Fibroblast of lung (primary cell): Measurements from ENCODE around the gene CAPZA2. TPM values are rescaled to one million over a fixed set of nuclear protein-coding genes. Genes with fewer than 3 reads are reported as not detected.

ENCODE experiments used
- DNase-seq, 2 donors: peaks; one replicate each; pipeline versions ENCODE4 v3.0.0 to v3.0.0-alpha.2; 2010; ENCODE audit warnings: low read depth in 2 of 2
- H2AFZ ChIP-seq: 2 replicates; pipeline ENCODE4 v1.5.1; 2012; ENCODE audit warnings: low read length, control low read depth, inconsistent platforms
- H3K27ac ChIP-seq: 2 replicates; pipeline ENCODE4 v1.5.1; 2011; ENCODE audit warnings: low read length, control low read depth; ENCODE audit not compliant: insufficient read depth
- H3K27me3 ChIP-seq: 2 replicates; pipeline ENCODE4 v1.5.1; 2011; ENCODE audit warnings: mild to moderate bottlenecking, low read length; ENCODE audit not compliant: control insufficient read depth, insufficient read depth
- H3K36me3 ChIP-seq: 2 replicates; pipeline ENCODE4 v1.5.1; 2011; ENCODE audit warnings: low read length; ENCODE audit not compliant: control insufficient read depth, insufficient read depth
- H3K4me1 ChIP-seq: 2 replicates; pipeline ENCODE4 v1.5.1; 2011; ENCODE audit warnings: low read length; ENCODE audit not compliant: control insufficient read depth, insufficient read depth; ENCODE audit errors: extremely low read depth
- H3K4me2 ChIP-seq: 2 replicates; pipeline ENCODE4 v1.5.1; 2011; ENCODE audit warnings: low read length, control low read depth; ENCODE audit not compliant: insufficient read depth; ENCODE audit errors: extremely low read depth
- H3K4me3 ChIP-seq, 4 experiments: fragments of 200-600 bp in 1 of 4; sonication (generic) in 1 of 4; replicated peaks in 1 of 4; 2 replicates each; pipeline ENCODE4 v1.5.1; 2011 to 2016; ENCODE audit warnings: low read length in 4 of 4, low read depth in 3 of 4, mild to moderate bottlenecking in 3 of 4, control low read depth in 2 of 4, inconsistent platforms in 1 of 4, mixed read lengths in 1 of 4; ENCODE audit not compliant: insufficient read depth in 1 of 4; ENCODE audit errors: control extremely low read depth in 1 of 4
- H3K79me2 ChIP-seq: 2 replicates; pipeline ENCODE4 v1.5.1; 2012; ENCODE audit warnings: mild to moderate bottlenecking, low read length, inconsistent platforms; ENCODE audit not compliant: control insufficient read depth, insufficient read depth
- H3K9ac ChIP-seq: 2 replicates; pipeline ENCODE4 v1.5.1; 2011; ENCODE audit warnings: mild to moderate bottlenecking, low read length, control low read depth; ENCODE audit not compliant: insufficient read depth
- H3K9me3 ChIP-seq: 2 replicates; pipeline ENCODE4 v1.5.1; 2012; ENCODE audit warnings: low read depth, low read length; ENCODE audit not compliant: control insufficient read depth, insufficient read depth
- H4K20me1 ChIP-seq: 2 replicates; pipeline ENCODE4 v1.5.1; 2011; ENCODE audit warnings: low read length; ENCODE audit not compliant: control insufficient read depth, insufficient read depth; ENCODE audit errors: extremely low read depth
- CTCF ChIP-seq, 2 donors: IDR thresholded peaks in 1 of 2; conservative IDR thresholded peaks in 1 of 2; 1 replicate in 1 of 2; 2 replicates in 1 of 2; pipeline ENCODE4 v1.5.1; 2011 to 2012; ENCODE audit warnings: low read length in 2 of 2, control low read depth in 1 of 2, inconsistent platforms in 1 of 2, low read depth in 1 of 2, mild to moderate bottlenecking in 1 of 2
- EZH2 ChIP-seq: IDR thresholded peaks from 2 replicates; pipeline ENCODE4 v1.5.1; 2012; ENCODE audit warnings: low read length, control low read depth, mild to moderate bottlenecking; ENCODE audit errors: missing control alignments
- polyA plus RNA-seq, 2 donors: library from polyadenylated mRNA; depleted of rRNA in 1 of 2; stranded (reverse) in 1 of 2; unstranded in 1 of 2; fragments of >200 nt; gene quantifications; 2 replicates each; pipeline ENCODE4 v1.2.1, GENCODE V29; 2011 to 2012; ENCODE audit warnings: missing spikeins in 1 of 2
- total RNA-seq: library from RNA; depleted of rRNA; stranded (reverse); fragments of >200 nt; gene quantifications from 2 replicates; pipeline ENCODE4 v1.2.1, GENCODE V29; 2014

Gene CAPZA2
- total and polyA plus RNA-seq, 2 donors (not counting 1 experiment from before 2014, with no cell fraction given), result 123 to 205 TPM

GRCh38 chr7:116840256-116840655, 22.1 kb upstream of the CAPZA2 start:
- Histone ChIP-seq H3K27ac (no peak overlapping the region), H3K9ac (no peak overlapping the region), H3K4me1 (no peaks in the 10 kb centered on the region), H3K4me2 (no peak overlapping the region), H4K20me1 (no peaks in the 10 kb centered on the region), H3K4me3 (no peak overlapping the region), H3K9me3 (no peaks in the 10 kb centered on the region), H3K36me3 (no peaks in the 10 kb centered on the region), H3K79me2 (no peaks in the 10 kb centered on the region), H3K27me3 (peaks cover 6% of the 10 kb centered on the region), H2AFZ (no peak overlapping the region)
- no peak for DNase-seq
- TF ChIP-seq EZH2, result no peak
- TF ChIP-seq CTCF (conservative IDR thresholded peaks at IDR 0.05 in 1 of 2, IDR thresholded peaks at IDR 0.05 in 1 of 2; ENCODE audit: low read depth in 1 of 2, low read length in 2 of 2), result no peak

GRCh38 chr7:116842371-116842770, 20.0 kb upstream of the CAPZA2 start:
- Histone ChIP-seq H3K27me3 (peaks cover 6% of the 10 kb centered on the region), H3K36me3 (no peaks in the 10 kb centered on the region), H3K4me2 (no peak overlapping the region), H2AFZ (no peak overlapping the region), H3K9me3 (no peaks in the 10 kb centered on the region), H3K4me3 (no peak overlapping the region), H4K20me1 (no peaks in the 10 kb centered on the region), H3K27ac (no peak overlapping the region), H3K4me1 (no peaks in the 10 kb centered on the region), H3K79me2 (no peaks in the 10 kb centered on the region), H3K9ac (no peak overlapping the region)
- TF ChIP-seq EZH2 (no peak), CTCF (conservative IDR thresholded peaks at IDR 0.05 in 1 of 2, IDR thresholded peaks at IDR 0.05 in 1 of 2; ENCODE audit: low read depth in 1 of 2, low read length in 2 of 2) (no peak)
- no peak for DNase-seq

- H3K4me2 ChIP-seq, result no peak overlapping the region
- TF ChIP-seq EZH2 (no peak), CTCF (conservative IDR thresholded peaks at IDR 0.05 in 1 of 2, IDR thresholded peaks at IDR 0.05 in 1 of 2; ENCODE audit: low read depth in 1 of 2, low read length in 2 of 2) (no peak)
- DNase-seq, result no peak
- no peaks in the 10 kb centered on the region for H3K9me3 ChIP-seq
- peaks cover 6% of the 10 kb centered on the region for H3K27me3 ChIP-seq
- no peak overlapping the region for H2AFZ ChIP-seq
- H3K36me3 ChIP-seq, result no peaks in the 10 kb centered on the region
- no peak overlapping the region for H3K9ac ChIP-seq
- H3K4me3 ChIP-seq, result no peak overlapping the region
- H4K20me1 ChIP-seq, result no peaks in the 10 kb centered on the region
- H3K4me1 ChIP-seq, result no peaks in the 10 kb centered on the region
- no peak overlapping the region for H3K27ac ChIP-seq
- no peaks in the 10 kb centered on the region for H3K79me2 ChIP-seq
Observed at GRCh38 chr7:116843378-116843777, 19.0 kb upstream of the CAPZA2 start.
